ENCODE data around the gene HS3ST6. TPM values are rescaled to one million over a fixed set of nuclear protein-coding genes. Genes with fewer than 3 reads are reported as not detected.

Gene HS3ST6
- total RNA-seq, 2 experiments from 2014 or later: not detected

DNA sequence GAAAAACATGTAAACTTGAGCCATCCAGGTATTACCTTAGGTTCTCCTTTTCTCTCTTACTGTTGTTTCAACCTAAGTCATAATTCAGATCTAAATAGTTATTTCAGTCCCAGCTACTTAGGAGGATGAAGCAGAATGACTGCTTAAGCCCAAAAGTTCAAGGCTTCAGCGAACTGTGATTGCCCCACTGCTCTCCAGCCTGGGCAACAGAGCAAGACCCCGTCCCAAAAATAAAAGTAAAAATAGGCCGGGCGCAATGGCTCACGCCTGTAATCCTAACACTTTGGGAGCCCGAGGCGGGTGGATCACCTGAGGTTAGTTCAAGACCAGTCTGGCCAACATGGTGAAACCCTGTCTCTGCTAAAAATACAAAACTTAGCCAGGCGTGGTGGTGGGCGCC is 55.8 kb downstream of the HS3ST6 start:
- no peaks in the 10 kb centered on the region for H3K9me3 ChIP-seq (ENCODE audit: low read length)
- no TSS peak for BruUV-seq (replicated peaks)
- H4K20me1 ChIP-seq (ENCODE audit: insufficient read depth, low read length): no peaks in the 10 kb centered on the region
- H3K4me3 ChIP-seq (ENCODE audit: low read depth, low read length, poor library complexity, severe bottlenecking): no peak overlapping the region
- no peaks in the 10 kb centered on the region for H3K9me2 ChIP-seq (ENCODE audit: insufficient read depth, low read length)
- H3K79me2 ChIP-seq (ENCODE audit: insufficient read depth, low read depth, low read length): no peaks in the 10 kb centered on the region
- ChIA-PET POLR2A (no interaction called here), CTCF (ENCODE audit: unreplicated experiment) (no interaction called here)
- no peak overlapping the region for H3K27ac ChIP-seq (ENCODE audit: low read depth, low read length, poor library complexity, severe bottlenecking)
- intact Hi-C loops (cut with micrococcal nuclease; ENCODE audit: unreplicated experiment): no loop called here
- no peak overlapping the region for H3K4me2 ChIP-seq (ENCODE audit: low read length)
- H3K36me3 ChIP-seq (ENCODE audit: insufficient read depth, low read length): no peaks in the 10 kb centered on the region
- no peak overlapping the region for H2AFZ ChIP-seq (ENCODE audit: low read length)
- TF ChIP-seq, protein P1, sequence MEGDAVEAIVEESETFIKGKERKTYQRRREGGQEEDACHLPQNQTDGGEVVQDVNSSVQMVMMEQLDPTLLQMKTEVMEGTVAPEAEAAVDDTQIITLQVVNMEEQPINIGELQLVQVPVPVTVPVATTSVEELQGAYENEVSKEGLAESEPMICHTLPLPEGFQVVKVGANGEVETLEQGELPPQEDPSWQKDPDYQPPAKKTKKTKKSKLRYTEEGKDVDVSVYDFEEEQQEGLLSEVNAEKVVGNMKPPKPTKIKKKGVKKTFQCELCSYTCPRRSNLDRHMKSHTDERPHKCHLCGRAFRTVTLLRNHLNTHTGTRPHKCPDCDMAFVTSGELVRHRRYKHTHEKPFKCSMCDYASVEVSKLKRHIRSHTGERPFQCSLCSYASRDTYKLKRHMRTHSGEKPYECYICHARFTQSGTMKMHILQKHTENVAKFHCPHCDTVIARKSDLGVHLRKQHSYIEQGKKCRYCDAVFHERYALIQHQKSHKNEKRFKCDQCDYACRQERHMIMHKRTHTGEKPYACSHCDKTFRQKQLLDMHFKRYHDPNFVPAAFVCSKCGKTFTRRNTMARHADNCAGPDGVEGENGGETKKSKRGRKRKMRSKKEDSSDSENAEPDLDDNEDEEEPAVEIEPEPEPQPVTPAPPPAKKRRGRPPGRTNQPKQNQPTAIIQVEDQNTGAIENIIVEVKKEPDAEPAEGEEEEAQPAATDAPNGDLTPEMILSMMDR (conservative IDR thresholded peaks at IDR 0.05; ENCODE audit: low read length): no peak
- TF ChIP-seq EZH2phosphoT487 (IDR thresholded peaks at IDR 0.05; ENCODE audit: borderline replicate concordance, low read depth, low read length): no peak
- DNase-seq (ENCODE audit: low spot score): no peak
- no peaks in the 10 kb centered on the region for H3K4me1 ChIP-seq (ENCODE audit: insufficient read depth, low read length, poor library complexity, severe bottlenecking)

DNA sequence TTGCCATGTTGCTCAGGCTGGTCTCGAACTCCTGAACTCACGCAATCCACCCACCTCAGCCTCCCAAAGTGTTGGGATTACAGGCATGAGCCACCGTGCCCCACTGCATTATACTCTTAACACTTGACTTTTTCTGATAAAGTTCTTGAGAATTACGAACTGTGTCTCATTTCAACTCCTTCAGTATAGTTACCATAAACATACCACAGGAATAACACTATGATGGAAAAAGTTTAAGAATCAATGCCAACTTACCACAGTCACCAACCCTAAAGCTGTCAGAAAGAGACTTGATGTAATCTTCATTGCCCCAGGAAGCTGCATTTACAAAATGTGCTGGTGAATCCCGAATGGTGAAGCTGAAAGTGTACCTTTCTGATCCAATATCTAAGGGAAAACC is 56.5 kb downstream of the HS3ST6 start:
- intact Hi-C loops (cut with micrococcal nuclease; ENCODE audit: unreplicated experiment): no loop called here
- Histone ChIP-seq H3K4me2 (ENCODE audit: low read length) (no peak overlapping the region), H3K4me1 (ENCODE audit: insufficient read depth, low read length, poor library complexity, severe bottlenecking) (no peaks in the 10 kb centered on the region), H2AFZ (ENCODE audit: low read length) (no peak overlapping the region), H3K4me3 (ENCODE audit: low read depth, low read length, poor library complexity, severe bottlenecking) (no peak overlapping the region), H3K27ac (ENCODE audit: low read depth, low read length, poor library complexity, severe bottlenecking) (no peak overlapping the region), H3K79me2 (ENCODE audit: insufficient read depth, low read depth, low read length) (no peaks in the 10 kb centered on the region), H3K36me3 (ENCODE audit: insufficient read depth, low read length) (no peaks in the 10 kb centered on the region), H3K9me3 (ENCODE audit: low read length) (no peaks in the 10 kb centered on the region), H4K20me1 (ENCODE audit: insufficient read depth, low read length) (no peaks in the 10 kb centered on the region), H3K9me2 (ENCODE audit: insufficient read depth, low read length) (no peaks in the 10 kb centered on the region)
- no TSS peak for BruUV-seq (replicated peaks)
- ChIA-PET CTCF (ENCODE audit: unreplicated experiment) (no interaction called here), POLR2A (no interaction called here)
- TF ChIP-seq, protein P1 (conservative IDR thresholded peaks at IDR 0.05; ENCODE audit: low read length): no peak
- TF ChIP-seq EZH2phosphoT487 (IDR thresholded peaks at IDR 0.05; ENCODE audit: borderline replicate concordance, low read depth, low read length): no peak
- DNase-seq (ENCODE audit: low spot score): no peak

Small RNA genes within 50 kb of the gene (small RNA-seq; reads per million reads assigned to genes)
- not detected for gene SNORA10
- gene SNORA64: not detected

Other genes with a start within 250 kb of the HS3ST6 start
- gene JPT2, start 240.1 kb downstream of the HS3ST6 start, total RNA-seq (2014; rRNA removed; shearing (Covaris generic)): 48.3 and 67.4 TPM in 2 replicates
- gene JPT2, start 240.1 kb downstream of the HS3ST6 start, total RNA-seq (2022): 75.2 and 80.3 TPM in 2 replicates
- 95.9 and 114 TPM in 2 replicates for gene MAPK8IP3, start 212.2 kb downstream of the HS3ST6 start, total RNA-seq (2014; rRNA removed; shearing (Covaris generic))
- 130 and 133 TPM in 2 replicates for gene MAPK8IP3, start 212.2 kb downstream of the HS3ST6 start, total RNA-seq (2022)
- 38.2 and 54.5 TPM in 2 replicates for gene NME3, start 146.9 kb downstream of the HS3ST6 start, total RNA-seq (2014; rRNA removed; shearing (Covaris generic))
- 30.6 and 34.8 TPM in 2 replicates for gene NME3, start 146.9 kb downstream of the HS3ST6 start, total RNA-seq (2022)
- gene EME2, start 145.6 kb downstream of the HS3ST6 start, total RNA-seq (2014; rRNA removed; shearing (Covaris generic)): 22.0 and 23.8 TPM in 2 replicates
- gene EME2, start 145.6 kb downstream of the HS3ST6 start, total RNA-seq (2022): 48.5 and 51.8 TPM in 2 replicates
- 170 and 190 TPM in 2 replicates for gene MRPS34, start 145.3 kb downstream of the HS3ST6 start, total RNA-seq (2014; rRNA removed; shearing (Covaris generic))
- gene MRPS34, start 145.3 kb downstream of the HS3ST6 start, total RNA-seq (2022): 176 and 196 TPM in 2 replicates
- 52.4 and 53.7 TPM in 2 replicates for gene SPSB3, start 135.8 kb downstream of the HS3ST6 start, total RNA-seq (2014; rRNA removed; shearing (Covaris generic))
- 33.6 and 39.5 TPM in 2 replicates for gene SPSB3, start 135.8 kb downstream of the HS3ST6 start, total RNA-seq (2022)
- 70.5 and 94.9 TPM in 2 replicates for gene NUBP2, start 135.5 kb downstream of the HS3ST6 start, total RNA-seq (2014; rRNA removed; shearing (Covaris generic))
- gene NUBP2, start 135.5 kb downstream of the HS3ST6 start, total RNA-seq (2022): 58.2 and 62.7 TPM in 2 replicates
- 0.13 TPM in 1 of 2 replicates, not detected in the other for gene IGFALS, start 124.7 kb downstream of the HS3ST6 start, total RNA-seq (2014; rRNA removed; shearing (Covaris generic))
- gene IGFALS, start 124.7 kb downstream of the HS3ST6 start, total RNA-seq (2022): 0.33 TPM in 1 of 2 replicates, not detected in the other
- 26.9 and 30.5 TPM in 2 replicates for gene HAGH, start 91.6 kb downstream of the HS3ST6 start, total RNA-seq (2014; rRNA removed; shearing (Covaris generic))
- 29.9 and 36.8 TPM in 2 replicates for gene HAGH, start 91.6 kb downstream of the HS3ST6 start, total RNA-seq (2022)
- gene FAHD1, start 91.2 kb downstream of the HS3ST6 start, total RNA-seq (2014; rRNA removed; shearing (Covaris generic)): 30.7 and 32.4 TPM in 2 replicates
- 13.7 and 15.1 TPM in 2 replicates for gene FAHD1, start 91.2 kb downstream of the HS3ST6 start, total RNA-seq (2022)
- gene MEIOB, start 46.3 kb downstream of the HS3ST6 start, total RNA-seq (2014; rRNA removed; shearing (Covaris generic)): not detected in 2 replicates
- not detected in 2 replicates for gene MEIOB, start 46.3 kb downstream of the HS3ST6 start, total RNA-seq (2022)
- 5.2 and 9.0 TPM in 2 replicates for gene MSRB1, start 24.8 kb upstream of the HS3ST6 start, total RNA-seq (2014; rRNA removed; shearing (Covaris generic))
- 17.6 and 18.0 TPM in 2 replicates for gene MSRB1, start 24.8 kb upstream of the HS3ST6 start, total RNA-seq (2022)
- gene RPL3L, start 36.3 kb upstream of the HS3ST6 start, total RNA-seq (2014; rRNA removed; shearing (Covaris generic)): 0.35 TPM in 1 of 2 replicates, not detected in the other
- gene RPL3L, start 36.3 kb upstream of the HS3ST6 start, total RNA-seq (2022): 0.63 and 0.72 TPM in 2 replicates
- gene NDUFB10, start 41.1 kb upstream of the HS3ST6 start, total RNA-seq (2014; rRNA removed; shearing (Covaris generic)): 240 and 317 TPM in 2 replicates
- 180 and 201 TPM in 2 replicates for gene NDUFB10, start 41.1 kb upstream of the HS3ST6 start, total RNA-seq (2022)
- 2,266 and 2,461 TPM in 2 replicates for gene RPS2, start 46.4 kb upstream of the HS3ST6 start, total RNA-seq (2014; rRNA removed; shearing (Covaris generic))
- gene RPS2, start 46.4 kb upstream of the HS3ST6 start, total RNA-seq (2022): 3,120 and 3,140 TPM in 2 replicates
- gene RNF151, start 48.4 kb upstream of the HS3ST6 start, total RNA-seq (2014; rRNA removed; shearing (Covaris generic)): not detected in 2 replicates
- not detected in 2 replicates for gene RNF151, start 48.4 kb upstream of the HS3ST6 start, total RNA-seq (2022)
- 58.5 and 67.2 TPM in 2 replicates for gene TBL3, start 53.6 kb upstream of the HS3ST6 start, total RNA-seq (2014; rRNA removed; shearing (Covaris generic))
- 44.3 and 49.9 TPM in 2 replicates for gene TBL3, start 53.6 kb upstream of the HS3ST6 start, total RNA-seq (2022)
- gene NOXO1, start 63.1 kb upstream of the HS3ST6 start, total RNA-seq (2014; rRNA removed; shearing (Covaris generic)): 0.22 and 2.1 TPM in 2 replicates
- 0.30 and 0.59 TPM in 2 replicates for gene NOXO1, start 63.1 kb upstream of the HS3ST6 start, total RNA-seq (2022)
- gene GFER, start 65.8 kb upstream of the HS3ST6 start, total RNA-seq (2014; rRNA removed; shearing (Covaris generic)): 25.1 and 32.3 TPM in 2 replicates
- 31.1 and 40.2 TPM in 2 replicates for gene GFER, start 65.8 kb upstream of the HS3ST6 start, total RNA-seq (2022)
- gene SYNGR3, start 71.6 kb upstream of the HS3ST6 start, total RNA-seq (2014; rRNA removed; shearing (Covaris generic)): 9.0 and 11.1 TPM in 2 replicates
- gene SYNGR3, start 71.6 kb upstream of the HS3ST6 start, total RNA-seq (2022): 10.3 and 12.0 TPM in 2 replicates
- gene ZNF598, start 91.4 kb upstream of the HS3ST6 start, total RNA-seq (2014; rRNA removed; shearing (Covaris generic)): 26.3 and 37.2 TPM in 2 replicates
- 80.4 and 83.8 TPM in 2 replicates for gene ZNF598, start 91.4 kb upstream of the HS3ST6 start, total RNA-seq (2022)
- gene NPW, start 101.4 kb upstream of the HS3ST6 start, total RNA-seq (2014; rRNA removed; shearing (Covaris generic)): 0.85 and 0.88 TPM in 2 replicates
- gene NPW, start 101.4 kb upstream of the HS3ST6 start, total RNA-seq (2022): 1.3 and 3.7 TPM in 2 replicates
- gene NHERF2, start 108.5 kb upstream of the HS3ST6 start, total RNA-seq (2014; rRNA removed; shearing (Covaris generic)): not detected in 2 replicates
- gene NHERF2, start 108.5 kb upstream of the HS3ST6 start, total RNA-seq (2022): 0.27 and 0.31 TPM in 2 replicates
- 50.9 and 56.2 TPM in 2 replicates for gene NTHL1, start 129.4 kb upstream of the HS3ST6 start, total RNA-seq (2014; rRNA removed; shearing (Covaris generic))
- 44.6 and 51.5 TPM in 2 replicates for gene NTHL1, start 129.4 kb upstream of the HS3ST6 start, total RNA-seq (2022)
- gene TSC2, start 129.6 kb upstream of the HS3ST6 start, total RNA-seq (2014; rRNA removed; shearing (Covaris generic)): 42.8 and 57.2 TPM in 2 replicates
- 152 and 160 TPM in 2 replicates for gene TSC2, start 129.6 kb upstream of the HS3ST6 start, total RNA-seq (2022)
- 76.5 and 87.4 TPM in 2 replicates for gene PKD1, start 217.5 kb upstream of the HS3ST6 start, total RNA-seq (2014; rRNA removed; shearing (Covaris generic))
- gene PKD1, start 217.5 kb upstream of the HS3ST6 start, total RNA-seq (2022): 112 and 129 TPM in 2 replicates
- 3.1 and 5.0 TPM in 2 replicates for gene RAB26, start 230.2 kb upstream of the HS3ST6 start, total RNA-seq (2014; rRNA removed; shearing (Covaris generic))
- 7.9 and 9.5 TPM in 2 replicates for gene RAB26, start 230.2 kb upstream of the HS3ST6 start, total RNA-seq (2022)
- 50.1 and 53.6 TPM in 2 replicates for gene TRAF7, start 237.4 kb upstream of the HS3ST6 start, total RNA-seq (2014; rRNA removed; shearing (Covaris generic))
- gene TRAF7, start 237.4 kb upstream of the HS3ST6 start, total RNA-seq (2022): 82.3 and 103 TPM in 2 replicates

All from OCI-LY7 (cell line).